Cerebellar cortex (tissue), 1 donor: Measurements from ENCODE around the gene EEF1AKMT3.
A peak's percentile ranks its signal among the peaks of the same experiment; 100 is the strongest.
"Not testable (repeated sequence)": the region's sequence is repeated elsewhere in the genome, so short reads cannot be mapped to it uniquely, and the experiment has no call there.

Experiments used
- DNase-seq: peaks from one replicate; pipeline ENCODE4 v3.0.0-alpha.2; 2015; ENCODE audit warnings: low spot score

Gene EEF1AKMT3

GRCh38 chr12:57765698-57766463 is 6.5 kb upstream of the EEF1AKMT3 start:
- no peak for DNase-seq

- no peak for DNase-seq
Observed at GRCh38 chr12:57766464-57767304, 5.7 kb upstream of the EEF1AKMT3 start, which contains the start of gene CYP27B1. Gene CYP27B1, minus strand, starts transcription at chr12:57767078. Its CDS starts 37 bp downstream, at chr12:57767041.

GRCh38 chr12:57767305-57767698 is 5.1 kb upstream of the EEF1AKMT3 start:
- DNase-seq: no peak

GRCh38 chr12:57767876-57768275 is 4.5 kb upstream of the EEF1AKMT3 start:
- DNase-seq: no peak

- no peak for DNase-seq
Observed at GRCh38 chr12:57769594-57769993, 2.8 kb upstream of the EEF1AKMT3 start.

- no peak for DNase-seq
Observed at GRCh38 chr12:57770734-57771133, 1.7 kb upstream of the EEF1AKMT3 start.

GRCh38 chr12:57771236-57771872 is 1.1 kb upstream of the EEF1AKMT3 start:
- peak; percentile 89 for DNase-seq

- DNase-seq: peak; percentile 98
Observed at GRCh38 chr12:57771873-57772428, 463 bp upstream of the EEF1AKMT3 start, which contains the start of gene METTL1. Gene METTL1, minus strand, starts transcription at chr12:57772105. Its CDS starts 22 bp downstream, at chr12:57772083.

- not testable (repeated sequence) for DNase-seq
Observed at GRCh38 chr12:57774634-57775033, 2.2 kb downstream of the EEF1AKMT3 start.

GRCh38 chr12:57775044-57775443 is 2.6 kb downstream of the EEF1AKMT3 start:
- DNase-seq: no peak

- DNase-seq: no peak
Observed at GRCh38 chr12:57775563-57776246, 3.3 kb downstream of the EEF1AKMT3 start.

GRCh38 chr12:57776247-57776587 is 3.8 kb downstream of the EEF1AKMT3 start:
- no peak for DNase-seq

- DNase-seq: no peak
Observed at GRCh38 chr12:57777367-57777766, 5.0 kb downstream of the EEF1AKMT3 start.

GRCh38 chr12:57777911-57778310 is 5.5 kb downstream of the EEF1AKMT3 start:
- DNase-seq: no peak

- DNase-seq: no peak
Observed at GRCh38 chr12:57779736-57780135, 7.3 kb downstream of the EEF1AKMT3 start.

GRCh38 chr12:57780284-57780897 is 8.0 kb downstream of the EEF1AKMT3 start:
- DNase-seq: no peak

- no peak for DNase-seq
Observed at GRCh38 chr12:57781244-57781643, 8.8 kb downstream of the EEF1AKMT3 start.

- DNase-seq: no peak
Observed at GRCh38 chr12:57781801-57782200, 9.4 kb downstream of the EEF1AKMT3 start.

GRCh38 chr12:57782243-57782607 is 9.8 kb downstream of the EEF1AKMT3 start:
- no peak for DNase-seq

- peak; percentile 94 for DNase-seq
Observed at GRCh38 chr12:57782608-57783465, 10.4 kb downstream of the EEF1AKMT3 start, which contains the start of gene TSFM. Gene TSFM, plus strand, starts transcription at chr12:57782787. Its CDS starts 15 bp downstream, at chr12:57782802.
